ENCODE data around the gene NKX3-2. TPM values are rescaled to one million over a fixed set of nuclear protein-coding genes. Genes with fewer than 3 reads are reported as not detected.
A peak's percentile ranks its signal among the peaks of the same experiment; 100 is the strongest.

The NKX3-2 gene
- total and polyA plus RNA-seq, 2 of the 4 experiments (the other 2 are of a cell fraction), result 0.05 TPM; not detected in 1

- no peak for ATAC-seq (ENCODE audit: low read depth)
Observed at GRCh38 chr4:13547485-13548041, 3.3 kb upstream of the NKX3-2 start.

More at GRCh38 chr4:13547485-13548041, 3.3 kb upstream of the NKX3-2 start:
- H3K9me1 ChIP-seq (ENCODE audit: insufficient read depth, low read length), result peaks cover 2% of the 10 kb centered on the region; the same call in 1 of the 2 replicates
- no peak overlapping the region for H3K9ac ChIP-seq (ENCODE audit: low read depth, low read length)
- no peak overlapping the region for H4K91ac ChIP-seq (ENCODE audit: insufficient read depth, low read depth, low read length)
- H3K4ac ChIP-seq (ENCODE audit: low read depth, low read length), result no peak overlapping the region
- H3K14ac ChIP-seq (replicated peaks; ENCODE audit: low read depth, low read length), result no peak overlapping the region
- no TSS peak for BruUV-seq (replicated peaks)
- H2BK5ac ChIP-seq (ENCODE audit: low read depth, low read length, poor library complexity, severe bottlenecking), result no peak overlapping the region
- H4K20me1 ChIP-seq (ENCODE audit: insufficient read depth, low read length), result peaks cover 5% of the 10 kb centered on the region
- no peak overlapping the region for H3K23ac ChIP-seq (ENCODE audit: low read depth, low read length)
- peak overlapping the region; percentile 21; the same call in 1 of the 2 replicates for H3K4me3 ChIP-seq (ENCODE audit: insufficient read depth, low read depth, low read length)
- no peak overlapping the region for H4K5ac ChIP-seq (ENCODE audit: low read depth, low read length)
- H3K4me2 ChIP-seq (ENCODE audit: low read depth, low read length), result peak overlapping the region; percentile 23; the same call in 1 of the 2 replicates
- no peak for DNase-seq
- ChIA-PET CTCF (interaction anchor here (2.0 kb wide), 1 partner anchor 695 kb away, joined by 7 read pairs; no protein-coding TSS in a partner anchor), POLR2A (ENCODE audit: unreplicated experiment) (no interaction called here)
- H2AK5ac ChIP-seq (ENCODE audit: low read depth, low read length), result no peak overlapping the region
- H2BK120ac ChIP-seq (ENCODE audit: low read depth, low read length), result no peak overlapping the region
- WGBS, 2 experiments (ENCODE audit: extremely low coverage in 2 of 2, insufficient read length in 1 of 2), result 1% methylated on average over 24 of the region's 56 CpGs; no CpG with 5 or more reads in 1 of the 2 experiments
- H4K8ac ChIP-seq (ENCODE audit: low read depth in 2 of 2, low read length in 2 of 2), result no peak overlapping the region
- no peak overlapping the region for H3K27ac ChIP-seq (ENCODE audit: insufficient read depth, low read length)
- H3K56ac ChIP-seq (ENCODE audit: extremely low read depth, insufficient read depth, low read length), result no peak overlapping the region
- dilution Hi-C loops (cut with HindIII; ENCODE audit: low sequenced_read_pairs, unreplicated experiment) (no loop called here), intact Hi-C loops (cut with micrococcal nuclease) (loop anchor here (5.0 kb wide), 2 partner anchors 145 to 1780 kb away; no protein-coding TSS in a partner anchor), in situ Hi-C loops (cut with MboI; ENCODE audit: low sequenced_read_pairs) (loop anchor here (5.0 kb wide), 2 partner anchors 695 to 815 kb away; no protein-coding TSS in a partner anchor)
- H3K18ac ChIP-seq (ENCODE audit: low read depth, low read length), result no peak overlapping the region
- no peaks in the 10 kb centered on the region; the same call in 1 of the 2 replicates for H3K4me1 ChIP-seq (ENCODE audit: control insufficient read depth, insufficient read depth, low read length)
- peaks cover 47% of the 10 kb centered on the region for H3K27me3 ChIP-seq (ENCODE audit: control insufficient read depth, insufficient read depth, low read length)
- H3K36me3 ChIP-seq (ENCODE audit: control insufficient read depth, insufficient read depth, low read length), result no peaks in the 10 kb centered on the region
- H3K9me3 ChIP-seq (ENCODE audit: control insufficient read depth, insufficient read depth, low read length), result peaks cover 11% of the 10 kb centered on the region
- TF ChIP-seq CTCF (conservative IDR thresholded peaks at IDR 0.05; ENCODE audit: low read depth, low read length) (no peak), ELK1 (IDR thresholded peaks at IDR 0.05; ENCODE audit: borderline replicate concordance, low read depth, low read length) (no peak), CHD1 (IDR thresholded peaks at IDR 0.05; ENCODE audit: low read depth, low read length) (no peak), MXI1 (IDR thresholded peaks at IDR 0.05; ENCODE audit: borderline replicate concordance, low read depth, low read length) (no peak), BHLHE40 (IDR thresholded peaks at IDR 0.05; ENCODE audit: low read depth, low read length) (no peak), RFX5 (IDR thresholded peaks at IDR 0.05; ENCODE audit: low read depth, low read length) (no peak), SMC3 (IDR thresholded peaks at IDR 0.05; ENCODE audit: low read depth, low read length) (no peak), USF2 (IDR thresholded peaks at IDR 0.05; ENCODE audit: low read depth, low read length) (no peak), RAD21 (IDR thresholded peaks at IDR 0.05; ENCODE audit: low read length) (no peak), CEBPB (IDR thresholded peaks at IDR 0.05; ENCODE audit: low read depth, low read length) (no peak)
- no peak overlapping the region for H2BK20ac ChIP-seq (ENCODE audit: low read depth, low read length)
- no peak overlapping the region for H2BK15ac ChIP-seq (ENCODE audit: low read depth, low read length)
- H3K79me1 ChIP-seq (ENCODE audit: low read depth in 1 of 2, low read length in 2 of 2), result no peaks in the 10 kb centered on the region
- H2AFZ ChIP-seq (replicated peaks; ENCODE audit: low read length, poor library complexity), result peak overlapping the region; percentile 81
- no peak overlapping the region for H2AK9ac ChIP-seq (replicated peaks; ENCODE audit: low read depth, low read length, poor library complexity)
